Activated CD4-positive, alpha-beta T cell treated with anti-CD3 and anti-CD28 coated beads, Interleukin-2, amount 50 U/mL, for 16 hours (primary cell): ENCODE results near the gene GPR89A.
"Not testable (repeated sequence)": the region's sequence is repeated elsewhere in the genome, so short reads cannot be mapped to it uniquely, and the experiment has no call there.

Experiments used
- DNase-seq: peaks from one replicate; pipeline ENCODE4 v3.0.0-alpha.2; 2020

Gene GPR89A

GRCh38 chr1:145688328-145688727, 80.5 kb downstream of the GPR89A start:
- DNase-seq = no peak

DNA sequence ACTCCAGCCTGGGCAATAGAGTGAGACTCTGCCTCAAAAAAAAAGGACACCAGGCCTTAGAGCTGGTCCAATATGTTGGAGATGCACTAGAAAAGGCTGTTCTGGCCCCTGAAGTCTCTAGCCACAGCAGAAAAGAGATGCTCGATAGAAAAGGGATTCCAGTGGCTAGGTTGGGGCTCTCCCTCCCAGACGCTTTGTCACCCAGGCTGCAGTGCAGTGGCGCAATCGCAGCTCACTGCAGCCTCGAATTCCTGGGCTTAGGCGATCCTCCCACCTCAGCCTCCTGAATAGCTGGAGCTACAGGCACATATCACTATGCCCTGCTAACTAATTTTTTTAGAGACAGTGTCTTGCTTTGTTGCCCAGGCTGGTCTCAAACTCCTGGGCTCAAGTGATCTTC, 81.1 kb downstream of the GPR89A start:
- no peak for DNase-seq

DNA sequence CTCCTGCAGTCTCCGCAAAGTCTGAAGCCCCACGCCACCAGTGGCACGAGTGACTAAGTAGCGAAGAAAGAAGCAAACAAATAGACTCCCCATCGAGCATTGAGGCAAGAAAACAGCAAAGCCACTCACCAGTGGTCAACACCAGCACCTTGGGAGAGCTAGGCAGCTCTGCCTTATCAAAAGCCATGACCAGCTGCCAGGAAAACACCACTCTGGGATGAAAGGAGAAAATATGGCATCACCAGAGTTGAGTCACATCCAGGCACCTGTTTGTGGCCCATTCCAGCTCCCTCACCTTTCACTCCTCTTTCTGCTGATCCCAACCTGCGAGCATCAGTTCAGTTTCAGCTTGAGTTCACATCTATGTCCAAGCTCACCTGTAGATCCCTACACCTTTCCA, 82.1 kb downstream of the GPR89A start:
- DNase-seq = no peak

DNA sequence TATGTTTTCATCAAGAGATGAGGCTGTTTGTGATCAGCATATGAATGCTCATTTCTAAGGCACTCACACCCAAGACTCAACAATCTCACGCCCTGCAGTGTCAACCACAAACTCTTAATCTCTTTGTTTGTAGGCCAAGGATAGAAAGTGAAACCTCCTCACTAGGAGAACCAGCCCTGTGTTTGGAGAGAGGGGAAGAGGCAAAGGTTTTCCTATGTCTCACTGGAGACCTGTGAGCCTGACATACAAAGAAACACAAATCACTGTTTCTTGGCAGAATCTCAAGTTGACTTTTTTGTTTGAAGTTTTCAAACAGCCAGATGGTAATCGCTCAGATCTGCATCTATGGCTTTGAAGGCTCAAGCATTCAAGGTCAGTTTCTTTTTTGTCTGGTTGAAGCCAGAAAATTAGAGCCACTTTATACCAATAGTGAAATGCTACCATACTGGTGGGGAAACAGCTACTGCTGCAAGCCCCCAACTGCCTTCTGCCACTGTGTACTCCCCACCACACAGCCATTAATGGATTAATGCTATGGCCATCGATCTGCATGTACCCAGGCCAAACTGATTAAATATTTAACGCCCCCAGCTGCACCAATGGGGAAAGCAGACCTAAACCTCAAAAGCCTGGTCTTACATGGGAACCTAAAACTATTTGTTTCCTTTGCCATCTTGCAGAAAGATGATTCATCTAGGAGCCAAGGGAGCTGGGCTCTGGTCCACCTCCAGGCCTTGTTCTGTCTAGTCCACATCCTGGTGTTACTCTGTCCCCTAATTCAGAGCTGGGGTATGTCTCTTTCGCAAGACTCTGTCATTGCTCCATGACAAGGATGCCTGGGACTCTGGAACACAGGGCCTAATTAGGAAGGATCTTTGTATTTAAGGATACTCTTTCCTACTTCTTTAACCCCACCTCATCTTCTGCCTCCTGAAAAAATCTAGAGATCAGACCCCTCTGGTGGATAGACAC, 83.1 kb downstream of the GPR89A start:
- peak; percentile 74 for DNase-seq

- DNase-seq = no peak
Observed at GRCh38 chr1:145692785-145693443, 85.1 kb downstream of the GPR89A start.

DNA sequence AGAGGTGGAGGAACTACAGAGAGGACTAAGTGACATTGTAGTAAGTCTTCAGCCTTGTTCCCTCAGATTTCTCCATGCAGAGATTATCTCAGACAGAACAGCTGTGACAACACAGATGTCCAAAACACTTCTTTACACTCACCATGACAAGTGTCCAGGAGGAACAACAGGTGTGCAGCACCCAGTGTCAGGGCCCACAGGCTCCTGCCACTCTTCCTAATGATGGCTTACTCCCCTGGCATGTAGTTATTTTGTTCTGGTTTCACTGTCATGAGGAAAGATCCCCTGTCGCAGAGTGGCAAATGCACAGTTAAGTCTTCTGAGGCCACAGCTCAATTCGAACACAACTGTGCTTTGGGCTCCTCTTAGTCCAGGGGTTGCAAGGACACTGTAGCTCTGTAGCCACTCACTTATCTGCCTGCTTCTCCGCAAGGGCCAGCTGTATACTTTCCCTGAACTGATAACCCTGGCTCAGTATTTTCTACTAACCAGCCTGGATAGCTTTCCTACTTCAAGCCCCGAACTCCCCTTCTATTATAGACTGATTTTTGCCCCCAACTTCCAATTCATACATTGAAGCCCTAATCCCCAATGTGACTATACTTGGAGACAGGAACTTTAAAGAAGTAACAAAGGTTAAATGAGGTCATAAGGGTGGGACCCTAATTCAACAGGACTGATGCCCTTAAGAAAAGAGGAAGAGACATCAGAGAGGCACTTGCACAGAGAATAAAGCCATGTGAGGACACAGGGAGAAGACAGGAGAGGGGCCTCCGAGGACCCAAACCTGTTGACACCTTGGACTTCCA, 88.2 kb downstream of the GPR89A start:
- no peak for DNase-seq

GRCh38 chr1:145696630-145696960, 88.8 kb downstream of the GPR89A start:
- no peak for DNase-seq

DNA sequence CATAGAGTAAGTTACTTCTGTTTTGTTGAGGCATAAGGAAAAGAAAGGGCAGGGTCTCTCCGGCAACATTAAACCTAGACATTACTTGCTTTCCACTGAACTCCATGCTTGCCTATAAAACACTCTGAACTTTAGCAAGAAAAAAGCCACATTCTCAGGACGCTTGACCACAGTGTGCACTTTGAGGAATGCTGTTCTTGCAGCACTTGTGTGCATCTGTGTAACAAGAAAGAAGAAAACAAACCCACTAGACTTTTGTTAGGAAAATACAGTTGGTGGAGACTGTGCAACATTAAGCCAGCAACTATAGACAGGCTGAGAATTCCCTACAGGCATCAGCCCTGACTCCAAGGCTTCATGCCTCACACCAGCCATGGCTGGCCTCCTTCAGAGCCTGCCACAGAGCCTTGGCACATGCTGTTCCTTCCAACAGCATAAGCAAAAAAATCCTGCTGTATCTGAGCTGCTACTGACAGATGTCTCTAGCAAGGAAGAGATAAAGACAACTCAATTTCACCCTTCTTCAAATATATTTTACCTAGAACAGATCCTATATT, 93.6 kb downstream of the GPR89A start:
- no peak for DNase-seq

DNA sequence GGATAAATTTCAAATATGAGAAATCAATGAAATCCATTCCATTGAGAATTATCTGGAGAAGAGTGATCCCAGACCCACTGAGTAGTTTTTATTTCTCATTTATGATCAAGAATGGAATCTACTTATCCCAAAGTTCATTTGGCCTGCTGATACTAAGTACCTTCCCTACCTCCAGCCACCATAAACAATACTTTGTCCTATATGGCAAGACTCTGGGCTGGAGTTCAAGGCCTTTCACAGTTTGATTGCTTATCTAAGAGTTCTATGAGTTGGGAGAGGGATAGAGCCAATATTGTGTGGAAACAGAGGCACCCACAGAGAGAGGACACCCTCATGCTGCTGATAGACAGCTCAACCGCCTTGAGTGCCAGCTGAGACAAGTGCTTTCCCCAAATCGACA, 94.3 kb downstream of the GPR89A start:
- no peak for DNase-seq

DNA sequence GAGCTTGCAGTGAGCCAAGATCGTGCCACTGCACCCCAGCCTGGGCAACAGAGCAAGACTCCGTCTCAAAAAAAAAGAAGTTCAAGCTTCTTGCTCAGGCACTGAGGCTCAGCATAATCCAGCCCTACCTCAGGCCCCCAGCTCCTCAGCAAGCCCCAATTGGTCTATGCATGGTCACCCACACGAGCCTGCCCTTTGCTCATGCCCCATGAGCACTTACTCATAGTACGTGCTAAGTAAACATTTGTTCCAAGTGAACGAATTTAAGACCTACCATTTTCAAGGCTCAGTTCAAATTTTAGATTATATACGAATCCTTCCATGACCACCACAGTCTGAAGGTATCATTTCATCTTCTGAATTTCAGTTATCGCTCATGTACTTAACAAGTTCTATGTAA, 95.0 kb downstream of the GPR89A start:
- no peak for DNase-seq

- no peak for DNase-seq
Observed at GRCh38 chr1:145705622-145706021, 97.8 kb downstream of the GPR89A start.

- no peak for DNase-seq
Observed at GRCh38 chr1:145706086-145706664, 98.4 kb downstream of the GPR89A start.

DNA sequence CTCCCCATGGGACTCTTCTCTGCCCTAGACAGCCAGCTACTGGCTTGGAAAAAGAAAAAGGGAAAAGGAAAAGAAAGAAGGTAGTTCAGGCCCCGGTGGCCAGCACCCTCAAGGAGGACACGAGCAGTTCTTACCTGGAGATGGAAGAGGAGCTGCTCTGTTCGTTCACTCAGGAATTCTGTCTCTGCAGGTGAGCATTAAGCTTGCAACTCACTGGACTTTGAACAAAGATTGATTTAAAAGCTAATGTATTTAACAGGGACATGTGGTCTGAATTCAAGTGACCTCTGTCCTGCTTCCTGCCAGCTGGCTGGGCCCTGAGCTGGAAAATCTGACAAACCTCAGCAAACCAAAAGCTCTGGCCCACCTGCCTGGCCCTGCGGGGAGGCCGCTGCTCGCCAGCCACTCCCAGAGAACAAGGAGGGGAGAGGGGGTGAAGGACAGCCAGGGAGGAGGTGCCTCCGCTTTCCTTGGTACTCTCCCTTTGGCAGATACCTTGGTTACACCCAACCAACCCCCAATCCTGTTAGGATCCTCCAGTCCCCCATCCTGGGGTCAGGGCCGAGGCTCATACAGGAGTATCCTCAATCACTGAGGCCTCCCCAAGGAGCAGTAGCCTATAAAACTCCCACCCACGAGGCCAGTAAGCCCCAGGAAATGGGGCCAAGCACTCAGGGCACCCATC, 99.5 kb downstream of the GPR89A start, which contains the start of gene PDZK1:
PDZK1 (minus strand) TSS at position 186 of the 685 bp plus-strand sequence. CDS start 19,347 bp downstream, outside the sequence.
- DNase-seq = no peak

DNA sequence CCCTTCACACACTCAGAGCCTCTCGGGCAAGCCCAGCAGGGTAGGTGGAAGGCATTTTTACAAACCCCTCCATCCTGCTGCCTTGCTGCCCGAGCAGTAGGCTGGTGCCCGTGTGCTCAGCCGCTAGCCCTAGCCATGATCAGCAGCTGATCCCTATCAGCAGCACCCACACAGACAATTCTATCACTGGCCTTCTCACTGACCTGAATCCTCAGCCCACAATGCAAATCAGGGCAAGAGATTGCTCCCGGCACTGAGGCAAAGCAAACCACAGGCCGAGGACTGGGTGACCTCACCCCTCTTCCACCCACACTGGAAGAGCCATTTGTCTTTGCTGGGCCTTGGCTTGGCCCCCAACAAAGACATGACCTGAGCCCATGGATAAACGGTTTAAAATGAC, 100.3 kb downstream of the GPR89A start:
- DNase-seq = no peak

- no peak for DNase-seq
Observed at GRCh38 chr1:145710291-145711027, 102.7 kb downstream of the GPR89A start.

DNA sequence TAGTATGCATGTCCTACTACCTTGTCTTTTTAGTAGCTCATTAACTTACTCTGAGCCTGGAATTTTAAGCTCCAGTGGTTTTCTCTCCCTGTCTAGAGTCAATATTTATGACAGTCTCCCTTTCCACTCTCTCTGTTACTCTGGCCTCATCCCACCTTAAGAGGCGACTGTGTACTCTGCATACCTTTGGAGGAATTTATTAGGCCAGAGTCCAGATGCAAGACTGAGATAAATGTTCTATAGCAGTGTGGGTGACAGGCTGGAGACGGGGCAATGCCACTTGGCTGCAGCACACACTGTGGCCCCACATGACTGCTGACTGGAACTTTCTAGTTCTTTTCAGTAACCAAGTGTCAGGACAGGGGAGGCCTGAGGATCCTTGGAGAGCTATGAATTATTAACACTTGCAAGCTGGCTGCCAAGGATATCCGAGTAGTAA, 103.4 kb downstream of the GPR89A start:
- DNase-seq = no peak

DNA sequence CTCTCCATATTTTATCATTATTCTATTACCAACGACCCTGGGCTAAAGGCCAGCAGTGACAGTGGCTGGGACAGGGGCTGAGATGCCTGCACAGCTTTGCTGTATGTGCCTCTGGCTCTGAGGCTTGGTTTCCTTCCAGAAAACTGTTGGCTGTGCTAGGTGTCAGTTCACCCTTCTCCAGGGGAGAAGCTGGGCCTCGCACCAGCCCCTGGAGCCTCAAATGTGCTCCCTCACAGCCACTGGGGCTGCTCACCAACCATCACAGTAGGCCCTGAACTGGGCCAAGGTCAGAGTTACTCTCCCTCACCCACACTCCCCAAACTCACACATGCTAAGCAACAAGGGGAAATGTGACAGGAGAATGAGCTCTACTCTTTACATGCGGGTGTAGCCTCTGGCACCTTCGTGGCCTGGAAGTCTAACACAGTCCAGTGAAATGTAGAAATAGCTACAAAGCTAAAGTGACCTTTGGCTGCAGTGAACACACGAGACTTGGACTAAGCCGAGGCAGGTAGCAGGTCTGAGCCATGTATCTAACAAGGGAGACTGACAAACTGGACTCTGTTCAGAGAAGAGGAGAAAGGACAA, 106.8 kb downstream of the GPR89A start:
- DNase-seq = no peak

GRCh38 chr1:145716641-145717345, 109.0 kb downstream of the GPR89A start:
- no peak for DNase-seq

GRCh38 chr1:145717833-145718232, 110.0 kb downstream of the GPR89A start:
- no peak for DNase-seq

DNA sequence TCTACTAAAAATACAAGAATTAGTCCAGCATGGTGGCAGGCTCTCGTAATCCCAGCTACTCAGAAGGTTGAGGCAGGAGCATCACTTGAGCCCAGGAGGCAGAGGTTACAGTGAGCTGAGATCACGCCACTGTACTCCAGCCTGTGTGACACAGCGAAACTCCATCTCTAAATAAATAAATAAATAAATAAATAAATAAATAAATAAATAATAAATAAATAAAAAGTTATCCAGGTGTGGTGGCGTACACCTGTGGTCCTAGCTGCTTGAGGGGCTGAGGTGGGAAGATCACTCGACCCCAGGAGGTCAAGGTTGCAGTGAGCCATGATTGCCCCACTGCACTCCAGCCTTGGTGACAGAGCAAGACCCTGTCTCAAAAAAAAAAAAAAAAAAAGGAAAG, 110.7 kb downstream of the GPR89A start:
- DNase-seq = not testable (repeated sequence)
